GM23338 (cell line): Measurements from ENCODE around the gene PDK3. TPM values are rescaled to one million over a fixed set of nuclear protein-coding genes. Genes with fewer than 3 reads are reported as not detected.

Experiments
- ATAC-seq: fragments of 200-7000 bp; cut with Tn5 transposase; 3 replicates; pipeline ENCODE4 v1.9.1; 2020
- DNase-seq: peaks from one replicate; pipeline ENCODE4 v3.0.0-alpha.2; 2015; ENCODE audit warnings: low spot score
- H2AFZ ChIP-seq: fragments of 200-600 bp; sonication (generic); 2 replicates; pipeline ENCODE4 v1.8.0; 2016; ENCODE audit warnings: antibody characterized with exemption, mild to moderate bottlenecking, moderate library complexity
- H3F3A ChIP-seq: fragments of 200-600 bp; sonication (generic); replicated peaks from 2 replicates; pipeline ENCODE4 v1.8.0; 2017; ENCODE audit warnings: antibody characterized with exemption, mixed run types, low read depth
- H3K27ac ChIP-seq: fragments of 200-600 bp; sonication (generic); 2 replicates; pipeline ENCODE4 v1.6.1; 2016; ENCODE audit warnings: low read depth
- H3K27me3 ChIP-seq: fragments of 200-600 bp; sonication (generic); 2 replicates; pipeline ENCODE4 v1.8.0; 2016; ENCODE audit warnings: mild to moderate bottlenecking, mixed run types, moderate library complexity; ENCODE audit not compliant: insufficient read depth
- H3K36me3 ChIP-seq: fragments of 200-600 bp; sonication (generic); 2 replicates; pipeline ENCODE4 v1.8.0; 2016; ENCODE audit warnings: mild to moderate bottlenecking; ENCODE audit not compliant: insufficient read depth
- H3K4me1 ChIP-seq: fragments of 200-600 bp; sonication (generic); 2 replicates; pipeline ENCODE4 v1.8.0; 2016; ENCODE audit warnings: mild to moderate bottlenecking, moderate library complexity; ENCODE audit not compliant: insufficient read depth
- H3K4me2 ChIP-seq: fragments of 200-600 bp; sonication (generic); 2 replicates; pipeline ENCODE4 v1.7.1; 2017; ENCODE audit warnings: mixed run types
- H3K4me3 ChIP-seq: fragments of 200-600 bp; sonication (generic); 2 replicates; pipeline ENCODE4 v1.6.1; 2016; ENCODE audit warnings: mixed run types
- H3K79me2 ChIP-seq: fragments of 200-600 bp; sonication (generic); replicated peaks from 2 replicates; pipeline ENCODE4 v1.8.0; 2017; ENCODE audit warnings: mild to moderate bottlenecking; ENCODE audit not compliant: insufficient read depth
- H3K9me2 ChIP-seq: fragments of 200-600 bp; sonication (generic); 2 replicates; pipeline ENCODE4 v1.8.0; 2017; ENCODE audit not compliant: insufficient read depth
- H4K20me1 ChIP-seq: fragments of 200-600 bp; sonication (generic); replicated peaks from 2 replicates; pipeline ENCODE4 v1.8.0; 2017; ENCODE audit warnings: mild to moderate bottlenecking; ENCODE audit not compliant: insufficient read depth
- H3K27ac Mint-ChIP-seq: 2 replicates; pipeline ENCODE4 v1.8.0; 2020; ENCODE audit warnings: inconsistent platforms, mild to moderate bottlenecking, moderate library complexity, mixed read lengths
- H3K27me3 Mint-ChIP-seq: 3 replicates; pipeline ENCODE4 v1.8.0; 2022; ENCODE audit warnings: low read depth, mild to moderate bottlenecking, moderate library complexity, mixed read lengths, inconsistent platforms; ENCODE audit not compliant: insufficient read depth, poor library complexity
- H3K36me3 Mint-ChIP-seq: 3 replicates; pipeline ENCODE4 v1.8.0; 2021; ENCODE audit warnings: low read depth, mild to moderate bottlenecking, inconsistent platforms, moderate library complexity, mixed read lengths
- H3K4me1 Mint-ChIP-seq: 3 replicates; pipeline ENCODE4 v1.8.0; 2020; ENCODE audit warnings: mild to moderate bottlenecking, inconsistent platforms, mixed read lengths
- H3K4me3 Mint-ChIP-seq: 3 replicates; pipeline ENCODE4 v1.8.0; 2021; ENCODE audit warnings: moderate library complexity, mild to moderate bottlenecking, inconsistent platforms, mixed read lengths
- H3K9me3 Mint-ChIP-seq: 3 replicates; pipeline ENCODE4 v1.8.0; 2020; ENCODE audit warnings: moderate library complexity, mild to moderate bottlenecking, inconsistent platforms, mixed read lengths
- CREB1 ChIP-seq: fragments of 250-450 bp; sonication (Bioruptor Pico); IDR thresholded peaks from 2 replicates; pipeline ENCODE4 v1.5.0; 2020; ENCODE audit warnings: low read depth, mild to moderate bottlenecking, moderate library complexity
- JUNB ChIP-seq: IDR thresholded peaks from one replicate; pipeline ENCODE4 v1.6.1; 2016; ENCODE audit warnings: antibody characterized with exemption; ENCODE audit not compliant: unreplicated experiment
- POLR2AphosphoS5 ChIP-seq: IDR thresholded peaks from 2 replicates; pipeline ENCODE4 v1.6.1; 2016; ENCODE audit warnings: antibody characterized with exemption, low read depth
- STAT1 ChIP-seq: IDR thresholded peaks from one replicate; pipeline ENCODE4 v1.6.1; 2016; ENCODE audit warnings: antibody characterized with exemption; ENCODE audit not compliant: unreplicated experiment
- ZNF114 ChIP-seq: fragments of 250-450 bp; sonication (Bioruptor Pico); IDR thresholded peaks from 2 replicates; pipeline ENCODE4 v1.5.0; 2020; ENCODE audit warnings: mild to moderate bottlenecking, moderate library complexity
- polyA plus RNA-seq: library from polyadenylated mRNA; unstranded; fragments of >200 nt; fragmentation: Nextera tagmentation; extraction: Ambion mirVana; gene quantifications from 2 replicates; pipeline ENCODE4 v1.2.1, GENCODE V29; 2016
- total RNA-seq: library from RNA; depleted of rRNA; stranded (reverse); fragments of >200 nt; shearing (Covaris generic); gene quantifications from 2 replicates; pipeline ENCODE4 v1.2.3, GENCODE V29; 2014
- TF ChIP-seq, protein P1 (sequence below): IDR thresholded peaks from one replicate; pipeline ENCODE4 v1.6.1; 2018; ENCODE audit warnings: antibody characterized with exemption; ENCODE audit not compliant: unreplicated experiment
- TF ChIP-seq, protein P2 (sequence below), 2 experiments: fragments of 200-600 bp in 1 of 2; sonication (generic) in 1 of 2; conservative IDR thresholded peaks; 2 replicates each; pipeline versions ENCODE4 v1.5.1 to v1.6.1; 2016 to 2017; ENCODE audit warnings: antibody characterized with exemption in 2 of 2, low read depth in 2 of 2, mild to moderate bottlenecking in 2 of 2, moderate library complexity in 1 of 2
- TF ChIP-seq, protein P3 (sequence below): IDR thresholded peaks from 2 replicates; pipeline ENCODE4 v1.6.1; 2016; ENCODE audit warnings: antibody characterized with exemption
- TF ChIP-seq, protein P4 (sequence below): fragments of 250-450 bp; sonication (Bioruptor Pico); IDR thresholded peaks from 2 replicates; pipeline ENCODE4 v1.5.0; 2020; ENCODE audit warnings: mild to moderate bottlenecking, moderate library complexity

PDK3 gene
- total and polyA plus RNA-seq, 2 experiments from 2014 or later = 35.7 to 51.2 TPM

DNA sequence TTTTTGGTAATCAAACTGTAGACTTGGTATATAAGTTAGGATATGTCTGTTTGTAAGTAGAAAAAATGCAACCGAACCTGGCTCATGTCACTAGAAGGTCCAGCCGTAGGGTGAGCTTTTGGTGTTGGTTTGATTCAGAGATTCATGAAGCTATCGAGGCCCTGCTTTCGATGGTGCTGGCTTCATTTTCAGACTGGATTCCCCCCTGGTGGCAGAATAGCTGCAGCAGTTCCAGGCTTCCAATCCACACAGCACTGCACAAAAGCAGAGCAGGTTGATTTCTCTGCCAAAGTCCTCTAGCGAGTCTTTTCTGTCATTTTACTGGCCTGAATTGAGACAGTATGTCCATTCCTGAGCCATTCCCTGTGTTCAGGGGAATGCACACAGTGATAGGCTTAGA lies 33.1 kb downstream of the PDK3 start (continued):
- TF ChIP-seq, protein P1, sequence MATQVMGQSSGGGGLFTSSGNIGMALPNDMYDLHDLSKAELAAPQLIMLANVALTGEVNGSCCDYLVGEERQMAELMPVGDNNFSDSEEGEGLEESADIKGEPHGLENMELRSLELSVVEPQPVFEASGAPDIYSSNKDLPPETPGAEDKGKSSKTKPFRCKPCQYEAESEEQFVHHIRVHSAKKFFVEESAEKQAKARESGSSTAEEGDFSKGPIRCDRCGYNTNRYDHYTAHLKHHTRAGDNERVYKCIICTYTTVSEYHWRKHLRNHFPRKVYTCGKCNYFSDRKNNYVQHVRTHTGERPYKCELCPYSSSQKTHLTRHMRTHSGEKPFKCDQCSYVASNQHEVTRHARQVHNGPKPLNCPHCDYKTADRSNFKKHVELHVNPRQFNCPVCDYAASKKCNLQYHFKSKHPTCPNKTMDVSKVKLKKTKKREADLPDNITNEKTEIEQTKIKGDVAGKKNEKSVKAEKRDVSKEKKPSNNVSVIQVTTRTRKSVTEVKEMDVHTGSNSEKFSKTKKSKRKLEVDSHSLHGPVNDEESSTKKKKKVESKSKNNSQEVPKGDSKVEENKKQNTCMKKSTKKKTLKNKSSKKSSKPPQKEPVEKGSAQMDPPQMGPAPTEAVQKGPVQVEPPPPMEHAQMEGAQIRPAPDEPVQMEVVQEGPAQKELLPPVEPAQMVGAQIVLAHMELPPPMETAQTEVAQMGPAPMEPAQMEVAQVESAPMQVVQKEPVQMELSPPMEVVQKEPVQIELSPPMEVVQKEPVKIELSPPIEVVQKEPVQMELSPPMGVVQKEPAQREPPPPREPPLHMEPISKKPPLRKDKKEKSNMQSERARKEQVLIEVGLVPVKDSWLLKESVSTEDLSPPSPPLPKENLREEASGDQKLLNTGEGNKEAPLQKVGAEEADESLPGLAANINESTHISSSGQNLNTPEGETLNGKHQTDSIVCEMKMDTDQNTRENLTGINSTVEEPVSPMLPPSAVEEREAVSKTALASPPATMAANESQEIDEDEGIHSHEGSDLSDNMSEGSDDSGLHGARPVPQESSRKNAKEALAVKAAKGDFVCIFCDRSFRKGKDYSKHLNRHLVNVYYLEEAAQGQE = no peak
- TF ChIP-seq, protein P2, sequence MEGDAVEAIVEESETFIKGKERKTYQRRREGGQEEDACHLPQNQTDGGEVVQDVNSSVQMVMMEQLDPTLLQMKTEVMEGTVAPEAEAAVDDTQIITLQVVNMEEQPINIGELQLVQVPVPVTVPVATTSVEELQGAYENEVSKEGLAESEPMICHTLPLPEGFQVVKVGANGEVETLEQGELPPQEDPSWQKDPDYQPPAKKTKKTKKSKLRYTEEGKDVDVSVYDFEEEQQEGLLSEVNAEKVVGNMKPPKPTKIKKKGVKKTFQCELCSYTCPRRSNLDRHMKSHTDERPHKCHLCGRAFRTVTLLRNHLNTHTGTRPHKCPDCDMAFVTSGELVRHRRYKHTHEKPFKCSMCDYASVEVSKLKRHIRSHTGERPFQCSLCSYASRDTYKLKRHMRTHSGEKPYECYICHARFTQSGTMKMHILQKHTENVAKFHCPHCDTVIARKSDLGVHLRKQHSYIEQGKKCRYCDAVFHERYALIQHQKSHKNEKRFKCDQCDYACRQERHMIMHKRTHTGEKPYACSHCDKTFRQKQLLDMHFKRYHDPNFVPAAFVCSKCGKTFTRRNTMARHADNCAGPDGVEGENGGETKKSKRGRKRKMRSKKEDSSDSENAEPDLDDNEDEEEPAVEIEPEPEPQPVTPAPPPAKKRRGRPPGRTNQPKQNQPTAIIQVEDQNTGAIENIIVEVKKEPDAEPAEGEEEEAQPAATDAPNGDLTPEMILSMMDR (conservative IDR thresholded peaks at IDR 0.05; ENCODE audit: low read depth in 2 of 2) = peak; percentile 34 to 47
- no peak for TF ChIP-seq ZNF114 (CRISPR knock-in tag)

DNA sequence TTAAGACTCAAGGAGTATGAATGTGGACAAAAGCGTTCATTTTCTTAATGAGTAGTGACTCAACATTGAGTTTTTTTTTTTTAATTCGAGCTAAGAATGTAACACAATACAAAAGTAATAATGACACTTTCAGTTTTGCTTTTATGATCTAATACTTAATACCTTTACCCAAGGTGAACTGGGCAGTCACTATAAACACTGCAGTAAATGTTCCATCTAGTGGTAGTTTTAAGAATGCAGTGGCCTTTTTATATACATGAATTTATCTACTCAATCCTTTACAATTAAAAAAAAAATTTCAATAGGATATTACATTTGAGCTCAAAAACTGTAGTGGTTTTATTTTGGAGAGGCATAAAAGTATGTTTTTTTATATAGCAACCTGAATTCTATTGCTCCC lies 33.9 kb downstream of the PDK3 start:
- H3K4me2 ChIP-seq = no peak overlapping the region
- no peak overlapping the region for H3K4me3 ChIP-seq
- Mint-ChIP-seq H3K4me3 (no peak overlapping the region), H3K36me3 (peaks cover 9% of the 10 kb centered on the region; the same call in 2 of the 3 replicates), H3K27ac (no peak overlapping the region), H3K4me1 (peaks cover 28% of the 10 kb centered on the region), H3K9me3 (no peaks in the 10 kb centered on the region), H3K27me3 (no peaks in the 10 kb centered on the region)
- ATAC-seq (no peak), DNase-seq (peak; percentile 11)
- H3K9me2 ChIP-seq = no peaks in the 10 kb centered on the region
- no peaks in the 10 kb centered on the region for H4K20me1 ChIP-seq
- H3K27me3 ChIP-seq = no peaks in the 10 kb centered on the region
- no peak overlapping the region for H2AFZ ChIP-seq
- no peaks in the 10 kb centered on the region for H3K36me3 ChIP-seq
- H3K4me1 ChIP-seq = peaks cover 10% of the 10 kb centered on the region
- H3K27ac ChIP-seq = no peak overlapping the region
- no peaks in the 10 kb centered on the region for H3K79me2 ChIP-seq
- no peaks in the 10 kb centered on the region for H3F3A ChIP-seq
- TF ChIP-seq JUNB (no peak), STAT1 (no peak), POLR2AphosphoS5 (no peak), CREB1 (CRISPR knock-in tag) (no peak)
- TF ChIP-seq, protein P3, sequence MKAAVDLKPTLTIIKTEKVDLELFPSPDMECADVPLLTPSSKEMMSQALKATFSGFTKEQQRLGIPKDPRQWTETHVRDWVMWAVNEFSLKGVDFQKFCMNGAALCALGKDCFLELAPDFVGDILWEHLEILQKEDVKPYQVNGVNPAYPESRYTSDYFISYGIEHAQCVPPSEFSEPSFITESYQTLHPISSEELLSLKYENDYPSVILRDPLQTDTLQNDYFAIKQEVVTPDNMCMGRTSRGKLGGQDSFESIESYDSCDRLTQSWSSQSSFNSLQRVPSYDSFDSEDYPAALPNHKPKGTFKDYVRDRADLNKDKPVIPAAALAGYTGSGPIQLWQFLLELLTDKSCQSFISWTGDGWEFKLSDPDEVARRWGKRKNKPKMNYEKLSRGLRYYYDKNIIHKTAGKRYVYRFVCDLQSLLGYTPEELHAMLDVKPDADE = no peak
- TF ChIP-seq, protein P1 = no peak
- TF ChIP-seq, protein P4, sequence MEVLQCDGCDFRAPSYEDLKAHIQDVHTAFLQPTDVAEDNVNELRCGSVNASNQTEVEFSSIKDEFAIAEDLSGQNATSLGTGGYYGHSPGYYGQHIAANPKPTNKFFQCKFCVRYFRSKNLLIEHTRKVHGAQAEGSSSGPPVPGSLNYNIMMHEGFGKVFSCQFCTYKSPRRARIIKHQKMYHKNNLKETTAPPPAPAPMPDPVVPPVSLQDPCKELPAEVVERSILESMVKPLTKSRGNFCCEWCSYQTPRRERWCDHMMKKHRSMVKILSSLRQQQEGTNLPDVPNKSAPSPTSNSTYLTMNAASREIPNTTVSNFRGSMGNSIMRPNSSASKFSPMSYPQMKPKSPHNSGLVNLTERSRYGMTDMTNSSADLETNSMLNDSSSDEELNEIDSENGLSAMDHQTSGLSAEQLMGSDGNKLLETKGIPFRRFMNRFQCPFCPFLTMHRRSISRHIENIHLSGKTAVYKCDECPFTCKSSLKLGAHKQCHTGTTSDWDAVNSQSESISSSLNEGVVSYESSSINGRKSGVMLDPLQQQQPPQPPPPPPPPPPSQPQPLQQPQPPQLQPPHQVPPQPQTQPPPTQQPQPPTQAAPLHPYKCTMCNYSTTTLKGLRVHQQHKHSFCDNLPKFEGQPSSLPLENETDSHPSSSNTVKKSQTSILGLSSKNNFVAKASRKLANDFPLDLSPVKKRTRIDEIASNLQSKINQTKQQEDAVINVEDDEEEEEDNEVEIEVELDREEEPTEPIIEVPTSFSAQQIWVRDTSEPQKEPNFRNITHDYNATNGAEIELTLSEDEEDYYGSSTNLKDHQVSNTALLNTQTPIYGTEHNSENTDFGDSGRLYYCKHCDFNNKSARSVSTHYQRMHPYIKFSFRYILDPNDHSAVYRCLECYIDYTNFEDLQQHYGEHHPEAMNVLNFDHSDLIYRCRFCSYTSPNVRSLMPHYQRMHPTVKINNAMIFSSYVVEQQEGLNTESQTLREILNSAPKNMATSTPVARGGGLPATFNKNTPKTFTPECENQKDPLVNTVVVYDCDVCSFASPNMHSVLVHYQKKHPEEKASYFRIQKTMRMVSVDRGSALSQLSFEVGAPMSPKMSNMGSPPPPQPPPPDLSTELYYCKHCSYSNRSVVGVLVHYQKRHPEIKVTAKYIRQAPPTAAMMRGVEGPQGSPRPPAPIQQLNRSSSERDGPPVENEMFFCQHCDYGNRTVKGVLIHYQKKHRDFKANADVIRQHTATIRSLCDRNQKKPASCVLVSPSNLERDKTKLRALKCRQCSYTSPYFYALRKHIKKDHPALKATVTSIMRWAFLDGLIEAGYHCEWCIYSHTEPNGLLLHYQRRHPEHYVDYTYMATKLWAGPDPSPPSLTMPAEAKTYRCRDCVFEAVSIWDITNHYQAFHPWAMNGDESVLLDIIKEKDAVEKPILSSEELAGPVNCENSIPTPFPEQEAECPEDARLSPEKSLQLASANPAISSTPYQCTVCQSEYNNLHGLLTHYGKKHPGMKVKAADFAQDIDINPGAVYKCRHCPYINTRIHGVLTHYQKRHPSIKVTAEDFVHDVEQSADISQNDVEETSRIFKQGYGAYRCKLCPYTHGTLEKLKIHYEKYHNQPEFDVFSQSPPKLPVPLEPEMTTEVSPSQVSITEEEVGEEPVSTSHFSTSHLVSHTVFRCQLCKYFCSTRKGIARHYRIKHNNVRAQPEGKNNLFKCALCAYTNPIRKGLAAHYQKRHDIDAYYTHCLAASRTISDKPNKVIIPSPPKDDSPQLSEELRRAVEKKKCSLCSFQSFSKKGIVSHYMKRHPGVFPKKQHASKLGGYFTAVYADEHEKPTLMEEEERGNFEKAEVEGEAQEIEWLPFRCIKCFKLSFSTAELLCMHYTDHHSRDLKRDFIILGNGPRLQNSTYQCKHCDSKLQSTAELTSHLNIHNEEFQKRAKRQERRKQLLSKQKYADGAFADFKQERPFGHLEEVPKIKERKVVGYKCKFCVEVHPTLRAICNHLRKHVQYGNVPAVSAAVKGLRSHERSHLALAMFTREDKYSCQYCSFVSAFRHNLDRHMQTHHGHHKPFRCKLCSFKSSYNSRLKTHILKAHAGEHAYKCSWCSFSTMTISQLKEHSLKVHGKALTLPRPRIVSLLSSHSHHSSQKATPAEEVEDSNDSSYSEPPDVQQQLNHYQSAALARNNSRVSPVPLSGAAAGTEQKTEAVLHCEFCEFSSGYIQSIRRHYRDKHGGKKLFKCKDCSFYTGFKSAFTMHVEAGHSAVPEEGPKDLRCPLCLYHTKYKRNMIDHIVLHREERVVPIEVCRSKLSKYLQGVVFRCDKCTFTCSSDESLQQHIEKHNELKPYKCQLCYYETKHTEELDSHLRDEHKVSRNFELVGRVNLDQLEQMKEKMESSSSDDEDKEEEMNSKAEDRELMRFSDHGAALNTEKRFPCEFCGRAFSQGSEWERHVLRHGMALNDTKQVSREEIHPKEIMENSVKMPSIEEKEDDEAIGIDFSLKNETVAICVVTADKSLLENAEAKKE (CRISPR knock-in tag) = no peak
